Measurements from ENCODE around the gene TKT. TPM values are rescaled to one million over a fixed set of nuclear protein-coding genes. Genes with fewer than 3 reads are reported as not detected.
A peak's percentile ranks its signal among the peaks of the same experiment; 100 is the strongest.

The TKT gene
- total RNA-seq, 1 experiment from 2014 or later, result 864 TPM

DNA sequence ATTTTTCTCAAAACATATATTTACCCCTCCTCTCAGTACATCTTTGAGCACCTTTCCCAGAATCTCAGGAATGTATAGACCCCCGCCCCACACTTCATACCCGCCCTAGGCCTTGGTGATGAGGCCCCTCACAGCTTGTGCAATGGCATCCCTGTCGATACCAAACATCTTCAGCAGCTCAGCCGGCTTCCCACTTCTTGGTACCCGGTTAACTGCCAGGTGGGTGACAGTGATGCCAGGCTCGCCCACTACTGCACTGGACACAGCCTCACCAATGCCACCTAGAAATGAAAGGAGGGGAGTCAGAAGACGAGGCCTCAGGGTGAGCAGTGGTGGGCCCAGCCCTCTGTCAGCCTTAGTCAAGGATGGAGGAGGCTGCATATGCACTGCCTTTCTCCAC is 30.2 kb downstream of the TKT start:
- DNase-seq (ENCODE audit: low spot score), result no peak

DNA sequence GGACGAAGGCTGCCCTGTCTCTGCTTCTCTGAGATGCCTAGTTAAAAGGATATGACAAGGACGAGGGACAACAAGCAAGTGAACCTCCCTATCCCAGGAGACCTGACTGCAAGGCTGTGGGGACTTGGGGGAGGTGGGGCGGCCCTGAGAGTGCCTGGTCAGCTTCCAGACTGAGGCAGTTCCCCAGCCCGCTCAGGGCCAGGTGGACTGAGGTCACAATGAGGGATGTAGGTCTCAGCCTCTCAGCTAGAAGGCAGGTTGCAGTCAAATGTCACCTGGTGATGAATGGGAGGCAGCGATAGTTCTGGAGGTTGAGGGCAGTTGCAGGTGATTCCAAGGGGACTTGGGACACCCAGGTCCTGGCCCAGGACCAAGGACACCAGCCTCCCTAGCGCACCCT is 30.6 kb downstream of the TKT start:
- DNase-seq (ENCODE audit: low spot score), result no peak

DNA sequence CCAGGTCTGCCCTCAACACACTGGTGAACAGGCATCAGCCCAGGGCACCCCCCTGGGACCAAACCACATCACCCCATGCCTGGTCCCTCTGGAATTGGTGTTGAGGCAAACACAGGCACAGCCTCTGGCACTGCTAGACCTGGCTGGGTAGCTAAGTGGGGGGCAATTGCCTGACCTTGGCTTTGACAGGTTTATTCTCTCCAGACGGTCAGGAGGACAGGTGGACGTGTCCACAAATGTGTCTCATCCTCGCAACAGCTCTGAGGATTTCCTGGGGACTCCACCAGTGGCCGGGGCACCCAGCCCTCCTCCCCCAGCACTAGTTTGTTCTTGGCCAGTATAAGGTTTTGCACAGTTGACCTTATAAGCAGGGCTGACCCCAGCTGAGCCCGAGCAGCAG is 31.3 kb downstream of the TKT start:
- no peak for DNase-seq (ENCODE audit: low spot score)

DNA sequence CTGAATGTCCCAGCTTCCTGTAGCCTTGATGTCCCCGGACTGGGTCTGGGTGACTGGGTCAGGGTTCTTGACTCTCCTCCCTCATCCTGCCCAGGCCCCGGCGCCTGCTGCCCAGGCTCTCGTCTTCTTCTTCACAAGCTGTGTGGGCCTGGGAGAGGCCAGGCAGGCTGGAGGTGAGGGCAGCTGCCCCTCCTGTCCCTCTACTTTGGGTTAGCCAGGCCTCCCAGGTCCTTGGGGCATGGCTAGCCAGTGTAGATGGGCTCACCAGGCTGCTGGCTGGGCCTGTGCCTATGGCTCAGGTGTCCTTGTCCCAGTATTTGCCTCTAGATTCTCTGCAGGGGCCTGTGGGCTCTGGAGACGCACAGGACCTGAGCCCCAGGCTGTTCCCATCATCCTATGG is 31.8 kb downstream of the TKT start:
- DNase-seq (ENCODE audit: low spot score), result no peak

DNA sequence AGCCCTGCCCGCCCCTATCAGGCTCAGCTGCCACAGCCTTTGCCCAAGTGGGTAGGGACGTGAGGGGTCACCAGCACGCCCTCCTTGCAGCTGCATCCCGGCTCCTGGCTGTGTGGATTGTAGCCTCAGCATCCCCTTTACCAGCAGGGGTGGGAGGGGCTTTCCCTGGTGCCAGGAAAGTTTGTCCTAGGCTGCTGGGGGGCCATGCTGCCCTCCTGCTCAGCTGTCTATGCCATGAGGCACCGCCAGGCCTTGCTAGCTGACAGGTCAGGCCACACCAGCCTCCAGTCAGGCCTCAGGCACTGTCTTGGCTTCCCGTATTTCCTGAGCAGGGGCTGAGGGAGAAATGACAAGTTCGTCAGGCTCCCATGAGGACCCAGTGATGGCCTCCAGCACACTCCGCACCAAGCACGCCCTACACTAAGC is 32.3 kb downstream of the TKT start:
- no peak for DNase-seq (ENCODE audit: low spot score)

DNA sequence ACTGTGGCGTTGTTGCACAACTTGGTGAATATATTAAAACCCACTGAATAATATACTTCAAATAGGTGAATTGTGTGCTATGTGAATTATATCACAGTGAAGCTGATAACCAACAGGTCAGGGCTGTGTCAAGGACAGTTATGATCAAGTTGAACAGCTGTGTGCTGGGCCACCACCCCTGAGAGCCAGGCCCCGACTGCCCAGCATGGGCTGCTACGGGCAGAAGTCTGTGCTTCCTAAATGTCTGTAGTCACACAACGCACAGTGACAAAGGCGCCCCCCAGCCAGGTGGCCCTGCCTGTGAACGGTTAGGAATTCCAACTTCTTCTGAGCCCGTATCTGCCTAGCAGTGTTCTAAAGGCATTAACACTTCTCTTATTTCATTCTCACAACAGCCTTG is 32.8 kb downstream of the TKT start:
- no peak for DNase-seq (ENCODE audit: low spot score)

DNA sequence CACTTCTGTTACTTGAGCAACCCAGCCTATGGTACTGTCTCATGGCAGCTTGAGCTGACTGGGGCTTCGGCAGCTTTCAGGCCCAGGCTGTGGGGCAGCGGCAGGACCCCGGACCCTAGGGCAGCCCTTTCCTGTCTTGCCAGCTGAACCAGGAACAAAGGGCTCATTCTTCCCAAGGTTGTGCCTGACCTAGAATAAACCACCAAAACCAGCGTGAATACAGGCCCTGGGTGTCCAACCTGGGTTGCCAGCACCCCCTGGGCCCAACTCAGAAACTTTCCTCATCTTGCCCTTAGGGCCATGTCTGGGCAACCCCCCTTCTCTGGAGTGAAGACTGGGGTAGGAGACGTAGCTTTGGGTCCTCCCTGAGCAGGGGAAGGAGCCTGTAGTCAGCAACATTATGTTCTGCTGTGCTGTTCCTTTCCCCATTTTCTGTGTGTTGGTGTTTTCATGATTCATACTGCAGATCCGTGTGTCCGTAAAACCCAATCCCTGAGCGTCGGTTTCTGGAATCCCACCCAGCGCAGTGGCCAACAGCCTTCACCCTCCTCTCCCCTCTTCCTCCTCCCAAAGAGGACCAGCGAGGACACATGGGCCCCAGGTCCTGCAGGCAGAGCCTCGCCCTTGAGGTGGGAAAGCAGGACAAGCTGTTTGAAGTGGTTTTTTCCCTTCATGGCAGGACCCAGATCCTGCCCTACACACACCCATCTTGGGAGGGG is 33.5 kb downstream of the TKT start:
- no peak for DNase-seq (ENCODE audit: low spot score)

DNA sequence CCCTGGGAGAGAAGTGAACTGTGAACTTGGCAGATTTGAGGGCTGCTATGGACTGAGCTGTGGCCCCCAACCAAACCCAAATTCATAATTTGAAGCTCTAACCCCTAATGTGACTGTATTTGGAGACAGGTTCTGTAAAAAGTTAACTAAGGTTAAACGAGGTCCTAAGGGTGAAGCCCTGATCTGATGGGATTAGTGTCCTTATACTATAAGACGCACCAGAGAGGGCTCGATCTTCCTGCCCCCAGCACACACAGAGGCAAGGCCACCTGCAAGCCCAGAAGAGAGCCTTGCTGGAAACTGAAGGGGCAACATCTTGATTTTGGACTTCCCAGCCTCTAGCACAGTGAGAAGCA is 34.0 kb downstream of the TKT start:
- DNase-seq (ENCODE audit: low spot score), result no peak

DNA sequence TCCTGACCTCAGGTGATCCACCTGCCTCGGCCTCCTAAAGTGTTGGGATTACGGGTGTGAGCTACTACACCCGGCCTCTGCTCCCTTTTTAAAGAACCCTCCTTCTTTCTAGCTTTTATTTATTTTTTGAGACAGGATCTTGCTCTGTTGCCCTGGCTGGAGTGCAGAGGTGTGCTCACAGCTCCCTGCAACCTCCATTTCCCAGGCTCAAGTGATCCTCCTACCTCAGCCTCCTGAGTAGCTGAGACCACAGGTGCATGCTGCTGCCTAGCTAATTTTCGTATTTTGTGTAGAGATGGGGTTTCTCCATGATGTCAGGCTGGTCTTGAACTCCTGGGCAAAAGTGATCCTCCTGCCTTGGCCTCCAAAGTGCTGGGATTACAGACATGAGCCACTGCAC is 34.5 kb downstream of the TKT start:
- DNase-seq (ENCODE audit: low spot score), result no peak

DNA sequence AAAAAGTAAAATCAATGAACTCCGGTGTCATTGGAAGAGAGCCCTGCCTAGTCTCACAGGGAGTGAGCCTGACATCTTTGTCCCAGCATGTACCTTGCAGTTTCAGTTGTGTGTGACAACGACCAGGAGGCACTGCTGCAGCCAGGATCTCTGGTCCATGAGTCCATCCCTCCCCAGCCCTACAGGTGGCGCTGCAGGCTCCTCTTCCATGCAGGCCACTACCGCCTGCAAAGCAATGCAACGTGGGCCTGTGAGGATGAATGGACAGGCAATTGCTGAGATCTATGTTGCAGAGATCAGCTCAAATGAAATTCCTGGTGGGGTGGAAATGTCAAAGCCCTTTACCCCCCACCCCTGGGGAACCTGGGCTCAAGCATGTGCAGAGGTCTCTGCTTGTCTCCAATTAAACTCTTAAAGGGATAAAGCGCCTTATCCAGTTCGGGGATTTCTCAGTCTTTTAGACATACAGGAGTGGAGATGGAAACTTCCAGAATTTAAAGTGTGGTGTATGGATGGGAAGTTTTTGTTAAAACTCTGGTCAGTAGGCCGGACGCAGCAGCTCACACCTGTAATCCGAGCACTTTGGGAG is 35.8 kb downstream of the TKT start:
- peak; percentile 86 for DNase-seq (ENCODE audit: low spot score)

DNA sequence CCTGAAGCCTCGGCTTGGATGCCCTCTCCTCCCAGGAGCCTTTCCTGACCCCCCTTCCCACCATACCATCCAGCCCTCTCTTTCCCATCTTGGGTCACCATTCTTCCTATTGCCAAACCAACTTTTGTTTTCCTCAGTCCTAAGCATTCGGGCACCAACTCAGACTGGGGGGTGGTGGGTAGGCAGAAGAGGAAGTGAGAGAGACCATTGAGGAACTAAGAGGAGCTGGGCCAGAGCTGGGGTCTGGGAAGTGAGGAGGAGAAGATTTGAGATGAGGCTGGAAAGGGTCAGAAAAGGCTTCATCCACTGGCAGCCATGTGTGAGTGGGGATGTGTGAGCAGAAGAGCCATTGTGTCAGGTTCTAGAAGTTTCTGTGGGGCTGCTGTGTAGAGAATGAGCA is 37.7 kb downstream of the TKT start:
- no peak for DNase-seq (ENCODE audit: low spot score)

DNA sequence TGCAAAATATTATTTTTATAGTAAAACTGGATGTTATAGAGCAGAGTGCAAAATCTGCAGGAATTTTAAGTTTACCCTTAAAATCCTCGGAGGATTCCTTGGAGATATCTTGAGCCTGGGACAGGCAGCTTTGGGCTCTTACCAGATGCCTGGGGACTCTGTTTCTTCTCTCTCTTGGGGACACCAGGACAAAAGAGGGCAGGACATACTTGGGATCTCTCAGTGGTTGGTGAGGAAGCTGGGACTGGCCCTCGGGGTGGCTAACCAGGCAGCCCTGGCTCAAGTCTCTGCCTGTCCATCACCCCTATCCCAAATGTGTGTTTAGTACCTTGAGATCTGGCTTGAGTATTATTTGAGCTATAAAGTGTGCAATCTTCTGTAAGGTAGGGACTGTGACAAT is 38.6 kb downstream of the TKT start:
- DNase-seq (ENCODE audit: low spot score), result no peak

DNA sequence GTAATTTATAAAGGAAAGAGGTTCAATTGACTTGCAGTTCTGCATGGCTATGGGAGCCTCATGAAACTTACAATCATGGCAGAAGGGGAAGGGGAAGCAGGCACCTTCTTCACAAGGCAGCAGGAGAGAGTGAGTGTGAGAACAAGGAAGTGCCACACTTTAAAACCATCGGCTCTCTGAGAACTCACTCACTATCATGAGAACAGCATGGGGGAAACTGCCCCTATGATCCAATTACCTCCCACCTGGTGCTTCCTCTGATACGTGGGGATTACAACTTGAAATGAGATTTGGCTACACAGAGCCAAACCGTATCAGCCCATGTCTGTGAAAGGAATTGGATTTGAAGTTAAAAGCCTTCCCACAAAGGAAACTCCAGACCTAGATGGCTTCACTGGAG is 39.1 kb downstream of the TKT start:
- DNase-seq (ENCODE audit: low spot score), result no peak

DNA sequence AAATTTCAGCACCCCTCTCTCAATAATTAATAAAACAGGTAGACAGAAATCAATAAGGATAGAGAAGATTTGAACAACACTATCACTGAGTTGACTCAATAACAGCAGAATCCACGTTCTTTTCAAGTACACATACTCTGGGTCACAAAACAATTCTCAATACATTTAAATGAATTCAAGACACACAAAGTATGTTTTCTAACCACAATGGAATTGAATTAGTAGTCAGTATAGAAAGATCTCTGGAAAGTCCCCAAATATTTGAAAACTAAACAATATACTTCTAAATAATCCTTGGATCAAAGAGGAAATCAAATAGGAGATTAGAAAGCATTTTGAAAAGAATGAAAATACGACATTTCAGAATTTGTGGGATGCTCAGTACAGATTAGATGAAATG is 40.0 kb downstream of the TKT start:
- no peak for DNase-seq (ENCODE audit: low spot score)

DNA sequence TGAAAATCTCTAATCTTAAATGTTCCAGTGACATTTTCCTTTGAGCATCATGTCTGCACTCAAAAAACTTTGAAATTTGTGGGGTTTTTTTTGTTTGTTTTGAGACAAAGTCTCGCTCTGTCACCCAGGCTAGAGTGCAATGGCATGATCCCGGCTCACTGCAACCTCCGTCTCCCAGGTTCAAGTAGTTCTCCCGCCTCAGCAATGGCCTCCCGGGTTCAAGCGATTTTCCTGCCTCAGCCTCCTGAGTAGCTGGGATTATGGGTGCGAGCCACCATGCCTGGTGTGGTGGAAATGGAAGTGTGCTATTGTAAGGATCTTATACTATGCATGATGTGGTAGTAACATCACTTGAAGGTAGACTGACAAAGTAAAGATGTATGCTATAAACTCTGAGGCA is 42.5 kb downstream of the TKT start:
- no peak for DNase-seq (ENCODE audit: low spot score)

DNA sequence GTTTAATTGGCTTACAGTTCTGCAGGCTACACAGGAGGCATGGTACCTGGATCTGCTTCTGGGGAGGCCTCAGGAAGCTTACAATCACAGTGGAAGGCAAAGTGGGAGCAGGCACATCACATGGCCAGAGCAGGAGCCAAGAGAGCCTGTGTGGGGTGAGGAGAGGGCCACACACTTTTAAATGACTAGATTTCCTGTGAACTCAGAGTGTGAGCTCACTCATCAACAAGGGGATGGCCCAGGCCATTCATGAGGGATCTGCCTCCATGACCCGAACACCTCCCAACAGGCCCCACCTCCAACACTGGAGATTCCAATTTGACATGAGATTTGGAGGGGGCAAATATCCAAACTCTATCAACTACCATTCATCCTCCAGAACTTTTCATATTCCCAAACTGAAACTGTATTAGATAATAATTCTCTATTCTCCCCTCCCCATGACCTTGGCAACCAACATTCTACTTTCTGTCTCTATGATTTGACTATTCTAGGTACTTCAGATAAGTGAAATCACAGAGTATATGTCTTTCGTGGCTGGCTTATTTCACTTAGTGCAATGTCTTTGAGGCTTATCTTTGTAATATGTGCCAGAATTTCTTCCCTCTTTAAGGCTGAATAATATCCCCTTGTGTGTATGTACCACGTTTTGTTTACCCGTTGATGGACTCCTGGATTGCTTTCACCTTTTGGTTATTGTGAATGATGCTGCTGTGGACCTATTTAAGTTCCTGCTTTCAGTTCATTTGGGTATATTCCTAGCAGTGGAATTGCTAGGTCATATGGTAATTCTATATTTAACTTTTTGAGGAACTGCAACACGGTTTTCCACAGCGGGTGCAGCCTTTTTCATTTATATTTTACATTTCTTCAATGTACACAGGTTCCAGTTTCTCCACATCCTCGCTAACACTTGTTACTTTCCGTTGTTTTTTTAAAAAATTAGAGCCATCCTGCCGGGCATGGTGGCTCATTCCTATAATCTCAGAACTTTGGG is 43.8 kb downstream of the TKT start:
- no peak for DNase-seq (ENCODE audit: low spot score)

DNA sequence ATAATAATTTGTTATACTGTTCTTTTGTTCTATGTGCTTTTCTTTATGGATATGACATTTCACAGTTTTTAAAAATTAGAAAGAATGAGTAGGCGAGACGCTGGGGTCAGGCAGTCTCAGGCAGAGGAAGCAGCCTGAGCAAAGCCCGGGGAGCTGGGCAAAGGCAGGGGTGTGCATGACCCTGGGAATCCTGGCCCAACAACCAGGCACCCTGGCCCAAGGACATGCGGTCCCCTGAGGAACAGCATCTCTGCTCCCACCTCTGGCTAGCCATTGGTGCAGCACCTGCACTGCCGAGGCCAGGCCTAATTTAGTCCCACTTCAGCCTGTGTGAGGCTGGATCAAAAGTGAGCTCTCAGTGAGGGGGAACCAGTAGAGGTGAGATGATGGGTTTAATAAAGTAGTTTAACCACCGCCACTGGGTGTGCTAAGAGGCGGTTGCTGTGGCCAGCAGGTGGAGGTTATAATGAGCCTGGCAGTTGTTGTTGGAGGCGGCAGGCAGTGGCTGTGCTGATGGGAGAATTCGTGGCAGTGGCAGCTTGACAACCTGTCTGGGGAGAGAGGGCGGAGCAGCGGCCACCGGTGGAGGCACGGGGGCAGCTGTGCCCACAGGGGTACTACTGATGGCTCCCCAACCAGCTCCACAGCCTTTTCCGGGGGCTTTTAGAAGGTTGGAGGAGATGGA is 53.3 kb downstream of the TKT start:
- DNase-seq (ENCODE audit: low spot score), result no peak

DNA sequence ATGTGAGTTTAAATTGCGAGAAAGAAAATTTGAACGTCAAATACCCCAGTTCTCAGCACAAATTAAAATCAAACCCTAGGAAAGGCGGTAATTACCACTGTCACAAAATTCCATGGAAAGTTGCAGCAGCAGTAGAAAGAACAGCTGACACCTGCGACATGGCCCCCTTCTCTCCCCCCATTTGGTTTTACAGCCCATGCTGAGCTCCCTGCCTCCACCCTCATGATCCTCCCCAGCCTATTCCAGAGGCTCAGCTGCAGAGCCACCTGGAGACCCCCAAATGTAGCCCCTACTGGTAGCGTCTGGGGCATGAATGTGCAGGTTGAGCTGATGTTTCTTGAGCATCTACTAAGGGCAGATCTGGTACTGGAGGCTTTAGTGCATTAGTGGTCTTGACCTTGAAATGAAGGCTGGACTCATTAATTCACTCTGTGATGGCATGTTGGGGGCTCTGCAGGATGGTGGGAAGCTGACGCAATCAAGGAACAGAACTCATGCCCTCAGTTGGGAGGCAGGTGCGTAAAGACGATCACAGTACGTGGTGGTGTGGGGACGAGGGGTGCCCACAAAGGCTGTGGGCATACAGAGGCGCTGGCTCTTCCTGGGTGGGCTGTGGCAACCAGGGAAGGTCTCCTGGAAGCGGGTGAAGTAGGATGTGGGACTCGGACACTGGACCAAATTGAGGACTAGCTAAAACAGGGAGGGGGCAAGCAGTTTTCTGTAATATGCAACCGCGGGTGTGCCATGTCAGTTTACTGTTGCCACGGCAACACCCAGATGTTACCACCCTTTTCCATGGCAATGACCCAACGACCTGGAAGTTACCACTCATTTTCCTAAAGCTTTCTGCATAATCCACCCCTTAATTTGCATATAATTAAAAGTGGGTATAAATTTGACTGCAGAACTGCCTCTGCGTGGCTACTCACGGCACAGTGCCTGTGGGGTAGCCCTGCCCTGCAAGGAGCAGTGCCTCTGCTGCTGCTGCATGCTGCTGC is 55.0 kb downstream of the TKT start:
- DNase-seq (ENCODE audit: low spot score), result no peak

DNA sequence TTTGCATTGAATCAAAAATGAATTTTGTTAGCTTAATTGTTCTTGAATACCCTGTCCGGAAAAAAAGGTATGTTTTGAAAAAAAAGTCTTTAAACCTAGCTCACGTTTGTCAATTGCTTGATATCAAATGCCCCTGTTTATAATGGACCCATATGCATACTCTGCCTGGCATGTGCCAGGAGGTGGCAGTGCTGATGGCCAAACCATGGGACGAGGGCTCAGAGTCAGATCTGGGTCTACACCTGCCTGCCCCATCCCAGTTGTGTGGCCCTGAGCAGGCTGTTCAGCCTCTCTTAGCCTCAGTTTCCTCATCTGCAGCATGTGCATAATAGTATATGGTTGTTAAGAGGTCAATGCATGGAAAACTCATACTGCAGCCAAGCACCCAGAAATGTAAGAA is 56.0 kb downstream of the TKT start:
- no peak for DNase-seq (ENCODE audit: low spot score)

DNA sequence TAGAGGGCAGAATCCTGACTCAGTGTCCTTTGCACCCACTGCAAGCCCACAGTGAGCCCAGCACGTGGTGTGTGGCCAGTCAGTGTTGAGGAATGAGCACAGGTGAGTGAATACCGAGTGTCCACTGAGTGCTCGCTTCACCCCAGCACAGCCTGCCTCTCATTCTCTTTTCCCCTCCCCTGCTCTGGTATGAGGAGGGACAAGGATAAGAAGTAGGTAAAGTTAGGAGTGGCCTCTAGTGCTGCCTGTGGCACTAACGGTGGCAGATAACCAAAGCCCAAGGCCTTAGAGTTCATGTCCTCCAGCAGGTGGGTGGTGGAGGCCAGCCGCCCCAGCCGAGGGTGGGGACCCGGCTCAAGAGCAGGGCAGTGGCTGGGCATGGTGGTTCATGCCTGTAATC is 56.8 kb downstream of the TKT start:
- no peak for DNase-seq (ENCODE audit: low spot score)
